Transverse colon (tissue), 4 donors: ENCODE measurements around the gene PCID2. TPM values are rescaled to one million over a fixed set of nuclear protein-coding genes. Genes with fewer than 3 reads are reported as not detected.

ENCODE experiments used
- DNase-seq: peaks from one replicate; pipeline ENCODE4 v3.0.0-alpha.2; 2019
- H3K27ac ChIP-seq, 4 donors: fragments of 200-600 bp; sonication (generic); 2 replicates each; pipeline ENCODE4 v1.5.1; 2016 to 2018; ENCODE audit warnings: inconsistent platforms in 4 of 4
- H3K27me3 ChIP-seq: fragments of 200-600 bp; sonication (generic); 2 replicates; pipeline ENCODE4 v1.5.1; 2017; ENCODE audit warnings: inconsistent platforms
- H3K36me3 ChIP-seq, 4 donors: fragments of 200-600 bp; sonication (generic); 2 replicates each; pipeline ENCODE4 v1.5.1; 2017 to 2019; ENCODE audit warnings: inconsistent platforms in 4 of 4
- H3K4me1 ChIP-seq, 4 donors: fragments of 200-600 bp; sonication (generic); 2 replicates each; pipeline ENCODE4 v1.5.1; 2017 to 2020; ENCODE audit warnings: inconsistent platforms in 4 of 4
- H3K4me3 ChIP-seq, 4 donors: fragments of 200-600 bp; sonication (generic); 1 replicate in 1 of 4; 2 replicates in 3 of 4; pipeline versions ENCODE4 v1.5.1 to v1.6.1; 2017 to 2019; ENCODE audit warnings: inconsistent platforms in 4 of 4
- H3K9me3 ChIP-seq, 2 donors: fragments of 200-600 bp; sonication (generic); 2 replicates each; pipeline ENCODE4 v1.5.1; 2017 to 2019; ENCODE audit warnings: inconsistent platforms in 2 of 2
- EP300 ChIP-seq: sonication (generic); formaldehyde crosslinking; IDR thresholded peaks from one replicate; pipeline ENCODE4 v1.6.1; 2017; ENCODE audit warnings: antibody characterized with exemption, low read depth
- POLR2A ChIP-seq: fragments of 450-650 bp; IDR thresholded peaks from one replicate; pipeline ENCODE4 v1.6.1; 2016; ENCODE audit warnings: antibody characterized with exemption, mild to moderate bottlenecking, moderate library complexity
- POLR2AphosphoS5 ChIP-seq, 3 donors: sonication (generic); formaldehyde crosslinking; IDR thresholded peaks; one replicate each; pipeline ENCODE4 v1.6.1; 2016; ENCODE audit warnings: antibody characterized with exemption in 3 of 3
- WGBS, 2 donors: methylation state at CpG; one replicate each; pipeline ENCODE4 v1.1.5; 2018; ENCODE audit warnings: low coverage in 1 of 2; 5-methylcytosine and 5-hydroxymethylcytosine counted together
- in situ Hi-C, 4 donors: fragments of 200-750 bp; cut with MboI; loops; one replicate each; pipeline versions ENCODE4 v1.15.0 to v1.15.1; 2017; ENCODE audit warnings: low sequenced_read_pairs in 3 of 4, low pct_ligation_motif_present in 1 of 4, low pct_unique_long_range_greater_than_20kb in 1 of 4
- intact Hi-C: fragments of 100-400 bp; cut with DNase I; formaldehyde crosslinking; loops from one replicate; pipeline ENCODE4 v1.15.1; 2023; ENCODE audit warnings: low total_unique reads
- total RNA-seq, 4 donors: library from RNA; depleted of rRNA; stranded (reverse); fragments of >200 nt; gene quantifications; one replicate each; pipeline ENCODE4 v1.1.0, GENCODE V29; 2016
- TF ChIP-seq, protein P1 (sequence below), 5 experiments: fragments of 200-600 bp in 3 of 5; fragments of 450-650 bp in 2 of 5; sonication (generic) in 3 of 5; IDR thresholded peaks; 1 replicate in 2 of 5; 2 replicates in 3 of 5; pipeline ENCODE4 v1.5.1; 2016 to 2017; ENCODE audit warnings: antibody characterized with exemption in 5 of 5, inconsistent platforms in 3 of 5, mild to moderate bottlenecking in 2 of 5, moderate library complexity in 1 of 5

The PCID2 gene
- total RNA-seq, 4 donors from 2014 or later = 13.1 to 87.6 (median 41.3) TPM

GRCh38 chr13:113218586-113218985 is 10.1 kb upstream of the PCID2 start:
- WGBS, 2 donors = 62% methylated on average over 3 of the region's 3 CpGs; no CpG with 5 or more reads in 1 of the 2 donors
- in situ Hi-C loops = no loop called here
- Histone ChIP-seq H3K27ac (no peak overlapping the region), H3K27me3 (no peaks in the 10 kb centered on the region), H3K36me3 (no peaks in the 10 kb centered on the region), H3K9me3 (no peaks in the 10 kb centered on the region), H3K4me3 (no peak overlapping the region), H3K4me1 (peaks cover 8 to 39% (median 27%) of the 10 kb centered on the region in 4 donors)
- intact Hi-C loops = no loop called here
- no peak for DNase-seq
- TF ChIP-seq, protein P1, sequence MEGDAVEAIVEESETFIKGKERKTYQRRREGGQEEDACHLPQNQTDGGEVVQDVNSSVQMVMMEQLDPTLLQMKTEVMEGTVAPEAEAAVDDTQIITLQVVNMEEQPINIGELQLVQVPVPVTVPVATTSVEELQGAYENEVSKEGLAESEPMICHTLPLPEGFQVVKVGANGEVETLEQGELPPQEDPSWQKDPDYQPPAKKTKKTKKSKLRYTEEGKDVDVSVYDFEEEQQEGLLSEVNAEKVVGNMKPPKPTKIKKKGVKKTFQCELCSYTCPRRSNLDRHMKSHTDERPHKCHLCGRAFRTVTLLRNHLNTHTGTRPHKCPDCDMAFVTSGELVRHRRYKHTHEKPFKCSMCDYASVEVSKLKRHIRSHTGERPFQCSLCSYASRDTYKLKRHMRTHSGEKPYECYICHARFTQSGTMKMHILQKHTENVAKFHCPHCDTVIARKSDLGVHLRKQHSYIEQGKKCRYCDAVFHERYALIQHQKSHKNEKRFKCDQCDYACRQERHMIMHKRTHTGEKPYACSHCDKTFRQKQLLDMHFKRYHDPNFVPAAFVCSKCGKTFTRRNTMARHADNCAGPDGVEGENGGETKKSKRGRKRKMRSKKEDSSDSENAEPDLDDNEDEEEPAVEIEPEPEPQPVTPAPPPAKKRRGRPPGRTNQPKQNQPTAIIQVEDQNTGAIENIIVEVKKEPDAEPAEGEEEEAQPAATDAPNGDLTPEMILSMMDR (IDR thresholded peaks at IDR 0.05) = no peak
- no peak for TF ChIP-seq EP300
- no peak for TF ChIP-seq POLR2A
- no peak for TF ChIP-seq POLR2AphosphoS5 (IDR thresholded peaks at IDR 0.05)

DNA sequence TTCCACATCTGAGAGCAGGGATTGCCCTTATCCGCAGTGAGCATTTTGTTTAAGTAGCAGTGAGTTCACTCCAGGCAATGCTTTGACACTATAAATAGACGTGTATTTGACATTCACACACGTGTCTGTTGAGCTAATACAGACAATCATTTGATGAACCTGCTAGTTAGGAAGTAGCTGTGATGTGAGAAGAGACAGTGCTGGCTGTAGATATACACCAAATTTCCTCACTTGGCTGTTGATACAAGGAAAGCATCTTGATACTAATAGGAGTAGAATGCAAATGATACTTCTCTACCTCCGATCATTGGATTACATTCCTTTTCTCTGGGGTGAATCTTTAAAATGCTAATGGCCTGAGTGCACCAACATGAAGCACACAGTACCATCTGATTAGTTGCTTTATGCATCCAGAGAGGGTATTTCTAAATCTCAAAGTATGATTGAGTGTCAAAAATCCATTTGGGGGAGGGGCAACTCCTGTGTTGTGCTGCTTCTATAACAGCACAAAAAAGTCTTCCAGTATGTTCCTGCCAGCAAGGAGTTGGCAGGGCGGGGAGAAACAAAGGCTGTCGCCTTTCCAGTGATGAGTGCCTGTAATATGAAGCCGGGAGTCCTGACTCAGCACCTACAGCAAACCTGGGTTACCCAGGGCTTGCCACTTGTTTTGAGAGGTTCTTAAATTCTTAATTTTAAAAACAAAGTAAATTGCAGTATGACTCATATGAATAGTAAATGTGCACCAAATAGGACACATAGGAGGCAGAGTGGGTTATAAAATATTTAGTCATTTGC is 8.0 kb upstream of the PCID2 start:
- Histone ChIP-seq H3K36me3 (no peaks in the 10 kb centered on the region), H3K27ac (peak overlapping the region in 3 of 4 donors; percentile 5 to 41 (median 19)), H3K4me3 (no peak overlapping the region), H3K4me1 (peaks cover 8 to 52% (median 27%) of the 10 kb centered on the region in 4 donors), H3K27me3 (no peaks in the 10 kb centered on the region), H3K9me3 (no peaks in the 10 kb centered on the region)
- 28 to 33% methylated on average over 3 to 7 of the region's 7 CpGs for WGBS, 2 donors
- in situ Hi-C loops (no loop called here), intact Hi-C loops (no loop called here)
- peak; percentile 26 for DNase-seq
- TF ChIP-seq POLR2A (no peak), POLR2AphosphoS5 (IDR thresholded peaks at IDR 0.05) (no peak), EP300 (no peak)
- TF ChIP-seq, protein P1 (IDR thresholded peaks at IDR 0.05) = no peak

DNA sequence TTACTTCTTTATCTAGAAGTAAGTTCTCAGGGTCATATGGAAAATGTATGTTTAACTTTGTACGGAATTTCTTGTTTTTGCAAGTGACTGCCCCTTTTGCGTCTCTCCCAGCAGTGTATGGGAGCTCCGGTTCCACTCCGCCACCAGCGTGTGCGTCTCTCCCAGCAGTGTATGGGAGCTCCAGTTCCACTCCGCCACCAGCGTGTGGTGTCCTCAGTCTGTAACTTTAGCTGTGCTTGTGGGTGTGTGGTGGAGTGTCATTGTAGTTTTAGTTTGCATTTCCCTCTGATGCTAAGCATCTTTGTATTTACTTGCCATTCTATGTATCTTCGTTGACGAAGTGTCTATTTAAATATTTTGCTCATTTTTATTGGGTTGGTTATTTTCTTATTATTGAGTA is 3.3 kb upstream of the PCID2 start:
- 91 to 98% methylated on average over 8 to 10 of the region's 10 CpGs for WGBS, 2 donors
- H3K36me3 ChIP-seq = no peaks in the 10 kb centered on the region
- H3K27me3 ChIP-seq = no peaks in the 10 kb centered on the region
- in situ Hi-C loops (no loop called here), intact Hi-C loops (no loop called here)
- H3K27ac ChIP-seq = no peak overlapping the region
- no peak overlapping the region for H3K4me3 ChIP-seq
- DNase-seq = no peak
- TF ChIP-seq POLR2AphosphoS5 (IDR thresholded peaks at IDR 0.05) = no peak
- TF ChIP-seq, protein P1 (IDR thresholded peaks at IDR 0.05) = no peak
- TF ChIP-seq EP300 = no peak
- no peak for TF ChIP-seq POLR2A
- no peaks in the 10 kb centered on the region for H3K9me3 ChIP-seq
- peaks cover 24 to 65% (median 41%) of the 10 kb centered on the region in 4 donors for H3K4me1 ChIP-seq

DNA sequence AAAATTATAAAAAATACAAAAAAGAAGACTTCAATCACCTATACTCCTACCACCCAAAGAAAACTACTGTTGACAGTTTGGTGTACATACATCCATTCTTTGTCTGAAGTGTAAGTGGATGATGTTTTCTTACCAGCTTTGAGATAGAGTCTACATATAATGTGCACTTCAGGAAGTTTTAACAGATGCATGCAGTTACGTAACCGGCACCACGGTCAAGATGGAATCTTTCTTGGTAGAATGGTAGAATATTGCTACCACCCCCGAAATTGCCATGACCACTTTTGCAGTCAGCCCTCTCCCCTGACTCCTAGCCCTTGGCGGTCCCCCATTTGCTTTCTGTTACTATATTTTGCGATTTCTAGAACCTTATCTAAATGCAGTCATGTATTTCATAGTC is 2.4 kb upstream of the PCID2 start:
- TF ChIP-seq EP300 = no peak
- no peak for TF ChIP-seq POLR2AphosphoS5 (IDR thresholded peaks at IDR 0.05)
- TF ChIP-seq, protein P1 (IDR thresholded peaks at IDR 0.05) = no peak
- TF ChIP-seq POLR2A = no peak
- H3K4me3 ChIP-seq = peak overlapping the region in 1 of 4 donors; percentile 97
- H3K36me3 ChIP-seq = no peaks in the 10 kb centered on the region
- 93 to 100% methylated on average over 2 to 6 of the region's 6 CpGs for WGBS, 2 donors
- H3K27ac ChIP-seq = no peak overlapping the region
- intact Hi-C loops = no loop called here
- in situ Hi-C loops = no loop called here
- no peak for DNase-seq
- no peaks in the 10 kb centered on the region for H3K9me3 ChIP-seq
- H3K27me3 ChIP-seq = no peaks in the 10 kb centered on the region
- H3K4me1 ChIP-seq = peaks cover 25 to 64% (median 37%) of the 10 kb centered on the region in 4 donors
